ENCODE results near the gene ALKBH5. TPM values are rescaled to one million over a fixed set of nuclear protein-coding genes. Genes with fewer than 3 reads are reported as not detected.

ALKBH5 gene
- polyA plus RNA-seq, 2 of the 4 experiments (the other 2 are of a cell fraction), result 57.9 to 105 TPM

- TF ChIP-seq REST (IDR thresholded peaks at IDR 0.05) (no peak), RFX5 (IDR thresholded peaks at IDR 0.05) (no peak), ELK1 (IDR thresholded peaks at IDR 0.05; ENCODE audit: low read depth, low read length) (no peak)
Observed at GRCh38 chr17:18172531-18173278, 10.9 kb upstream of the ALKBH5 start (continued).

- H3K4me1 ChIP-seq, result no peaks in the 10 kb centered on the region
- H3K4me3 ChIP-seq, result no peak overlapping the region
- ATAC-seq (no peak), DNase-seq (ENCODE audit: low read depth in 1 of 2, low spot score in 1 of 2) (no peak), FAIRE-seq (no peak)
- no peak overlapping the region for H3K27ac ChIP-seq
- CTCF ChIA-PET, result interaction anchor here (1.0 kb wide), 1 partner anchor 33 kb away, joined by 3 read pairs; no protein-coding TSS in a partner anchor
- POLR2A ChIA-PET, result no interaction called here
- no peaks in the 10 kb centered on the region for H3K9me3 ChIP-seq
- 90% methylated on average over 14 of the region's 14 CpGs for WGBS (ENCODE audit: missing lambda C conversion rate)
- no peak overlapping the region for H3K4me2 ChIP-seq
- TF ChIP-seq JUN (IDR thresholded peaks at IDR 0.05), result no peak
- no peak for TF ChIP-seq KDM1A (IDR thresholded peaks at IDR 0.05; ENCODE audit: low read depth)
- no peak for TF ChIP-seq RARB (CRISPR knock-in tag; IDR thresholded peaks at IDR 0.05)
- no peak for TF ChIP-seq EHMT2 (IDR thresholded peaks at IDR 0.05; ENCODE audit: low read depth)
- no peak for TF ChIP-seq HES2 (IDR thresholded peaks at IDR 0.05)
- TF ChIP-seq TP53 (CRISPR knock-in tag; IDR thresholded peaks at IDR 0.05), result no peak
- TF ChIP-seq BHLHE40 (IDR thresholded peaks at IDR 0.05; ENCODE audit: low read depth, low read length), result no peak
- TF ChIP-seq RFX5 (IDR thresholded peaks at IDR 0.05), result no peak
- TF ChIP-seq GATA3 (IDR thresholded peaks at IDR 0.05; ENCODE audit: borderline replicate concordance), result no peak
- TF ChIP-seq FOXS1 (CRISPR knock-in tag; IDR thresholded peaks at IDR 0.05), result no peak
- no peak for TF ChIP-seq ELK1 (IDR thresholded peaks at IDR 0.05; ENCODE audit: low read depth, low read length)
- TF ChIP-seq POLR2A (IDR thresholded peaks at IDR 0.05; ENCODE audit: low read length), result no peak
Observed at GRCh38 chr17:18173740-18174139, 9.9 kb upstream of the ALKBH5 start.

- no peak overlapping the region for H3K4me2 ChIP-seq
- ChIA-PET POLR2A (no interaction called here), CTCF (interaction anchor here (1.0 to 1.6 kb wide), 3 partner anchors 10 to 41 kb away, joined by 4 to 5 read pairs (median 4); no protein-coding TSS in a partner anchor)
- H3K9me3 ChIP-seq, result no peaks in the 10 kb centered on the region
- no peak overlapping the region for H3K4me3 ChIP-seq
- H3K27ac ChIP-seq, result no peak overlapping the region
- H3K4me1 ChIP-seq, result no peaks in the 10 kb centered on the region
- ATAC-seq, result no peak
- TF ChIP-seq RAD21 (conservative IDR thresholded peaks at IDR 0.05 in 1 of 2, IDR thresholded peaks at IDR 0.05 in 1 of 2) (no peak), BHLHE40 (IDR thresholded peaks at IDR 0.05; ENCODE audit: low read depth, low read length) (no peak), SMC3 (IDR thresholded peaks at IDR 0.05) (no peak), CEBPB (IDR thresholded peaks at IDR 0.05) (no peak), PHF8 (IDR thresholded peaks at IDR 0.05; ENCODE audit: borderline replicate concordance, low read depth) (no peak), MYC (IDR thresholded peaks at IDR 0.05; ENCODE audit: borderline replicate concordance, low read length) (no peak), NR3C1 (IDR thresholded peaks at IDR 0.05) (no peak)
- no peak for FAIRE-seq
- DNase-seq (ENCODE audit: low read depth in 1 of 2, low spot score in 1 of 2), result no peak
- 71% methylated on average over 7 of the region's 7 CpGs for WGBS (ENCODE audit: missing lambda C conversion rate)
Observed at GRCh38 chr17:18176176-18176575, 7.5 kb upstream of the ALKBH5 start.
